NCI-H128 (cell line): ENCODE results near the gene MED15.
"Not testable (repeated sequence)": the region's sequence is repeated elsewhere in the genome, so short reads cannot be mapped to it uniquely, and the experiment has no call there.

Experiments used
- DNase-seq: peaks from one replicate; lab custom pipeline; 2025; ENCODE audit not compliant: unreplicated experiment; lab: John Stamatoyannopoulos, UW

MED15 gene

DNA sequence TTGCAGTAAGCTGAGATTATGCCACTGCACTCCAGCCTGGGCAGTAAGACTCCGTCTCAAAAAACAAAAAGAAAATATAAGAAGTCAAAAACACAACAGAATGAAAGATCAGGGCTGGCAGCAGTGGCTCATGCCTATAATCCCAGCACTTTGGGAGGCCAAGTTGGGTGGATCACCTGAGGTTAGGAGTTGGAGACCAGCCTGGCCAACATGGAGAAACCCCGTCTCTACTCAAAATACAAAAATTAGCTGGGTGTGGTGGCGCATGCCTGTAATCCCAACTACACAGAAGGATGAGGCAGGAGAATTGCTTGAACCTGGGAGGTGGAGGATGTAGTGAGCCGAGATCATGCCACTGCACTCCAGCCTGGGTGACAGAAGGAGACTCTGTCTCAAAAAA, 87.1 kb downstream of the MED15 start:
- not testable (repeated sequence) for DNase-seq

DNA sequence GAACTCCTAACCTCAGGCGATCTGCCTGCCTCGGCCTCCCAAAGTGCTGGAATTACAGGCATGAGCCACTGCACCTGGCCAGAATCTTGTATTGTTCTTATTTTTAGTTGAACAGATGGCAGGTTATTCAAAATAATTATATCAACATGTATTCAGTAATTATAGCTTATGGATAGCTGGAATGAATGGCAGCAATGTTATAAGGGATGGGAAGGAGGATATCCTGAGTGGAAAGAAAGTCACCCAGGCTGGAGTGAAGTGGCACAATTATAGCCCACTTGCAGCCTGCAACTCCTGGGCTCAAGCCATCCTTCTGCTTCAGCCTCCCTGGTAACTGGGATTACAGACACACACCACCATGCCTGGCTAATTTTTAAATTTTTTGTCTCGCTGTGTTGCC, 88.1 kb downstream of the MED15 start:
- DNase-seq: no peak

DNA sequence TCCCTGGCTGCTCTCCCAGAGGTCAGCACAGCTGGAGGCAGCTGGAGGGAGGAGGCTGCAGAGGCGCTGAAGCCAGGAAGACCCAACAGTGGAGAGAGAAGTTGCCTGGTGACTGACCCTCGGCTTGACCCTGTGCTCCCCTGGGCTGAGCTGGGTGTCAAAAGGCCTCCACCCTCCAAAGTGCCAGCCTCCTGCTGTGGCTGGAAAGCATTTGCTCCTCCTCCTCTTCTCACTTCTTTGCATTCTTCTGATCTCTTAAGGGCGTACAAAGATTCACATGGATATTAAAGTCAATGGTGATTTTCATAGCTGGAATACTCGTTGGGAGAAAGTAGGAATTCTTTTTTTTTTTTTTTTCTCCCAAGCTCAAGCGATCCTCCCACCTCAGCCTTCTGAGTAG, 91.7 kb downstream of the MED15 start:
- no peak for DNase-seq

DNA sequence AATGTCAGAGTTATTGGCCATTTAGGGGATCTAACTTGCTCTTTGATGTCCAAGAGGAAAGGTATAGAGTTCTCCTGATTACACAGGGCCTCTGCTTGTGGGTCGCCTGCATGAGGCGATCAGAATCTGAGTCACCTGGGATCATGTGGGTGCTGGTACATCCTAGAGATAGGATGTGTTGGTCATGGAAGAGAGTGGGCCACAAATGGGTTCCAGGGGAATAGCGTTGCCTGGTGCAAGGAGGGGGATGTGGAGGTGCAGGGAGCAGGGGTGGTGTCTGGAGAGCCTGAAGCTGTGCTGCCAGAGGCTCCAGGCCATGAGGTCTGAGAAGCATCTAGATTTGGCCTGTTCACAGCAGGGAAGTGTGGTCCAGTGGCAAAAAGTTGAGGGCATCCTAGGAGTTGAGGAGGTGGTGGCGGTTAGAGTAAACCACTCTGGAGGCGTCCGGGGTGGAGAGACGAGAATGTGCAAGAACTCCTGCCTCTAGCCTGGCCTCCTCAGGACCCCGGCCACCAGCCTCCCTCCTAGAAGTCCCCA, 92.8 kb downstream of the MED15 start:
- no peak for DNase-seq

DNA sequence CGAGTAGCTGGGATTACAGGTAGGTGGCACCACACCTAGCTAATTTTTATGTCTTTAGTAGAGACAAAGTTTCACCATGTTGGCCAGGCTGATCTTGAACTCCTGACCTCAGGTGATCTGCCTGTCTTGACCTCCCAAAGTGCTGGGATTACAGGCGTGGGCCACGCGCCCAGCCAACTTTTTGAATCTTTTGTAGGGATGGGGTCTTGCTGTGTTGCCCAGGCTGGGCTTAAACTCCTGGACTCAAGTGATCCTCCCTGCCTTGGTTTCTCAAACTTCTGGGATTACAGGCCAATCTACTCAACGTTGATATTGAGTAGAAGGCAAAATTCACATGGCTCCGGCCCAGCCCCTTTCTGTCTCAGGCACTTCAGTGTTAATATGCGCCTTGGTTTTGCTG, 93.9 kb downstream of the MED15 start:
- no peak for DNase-seq

DNA sequence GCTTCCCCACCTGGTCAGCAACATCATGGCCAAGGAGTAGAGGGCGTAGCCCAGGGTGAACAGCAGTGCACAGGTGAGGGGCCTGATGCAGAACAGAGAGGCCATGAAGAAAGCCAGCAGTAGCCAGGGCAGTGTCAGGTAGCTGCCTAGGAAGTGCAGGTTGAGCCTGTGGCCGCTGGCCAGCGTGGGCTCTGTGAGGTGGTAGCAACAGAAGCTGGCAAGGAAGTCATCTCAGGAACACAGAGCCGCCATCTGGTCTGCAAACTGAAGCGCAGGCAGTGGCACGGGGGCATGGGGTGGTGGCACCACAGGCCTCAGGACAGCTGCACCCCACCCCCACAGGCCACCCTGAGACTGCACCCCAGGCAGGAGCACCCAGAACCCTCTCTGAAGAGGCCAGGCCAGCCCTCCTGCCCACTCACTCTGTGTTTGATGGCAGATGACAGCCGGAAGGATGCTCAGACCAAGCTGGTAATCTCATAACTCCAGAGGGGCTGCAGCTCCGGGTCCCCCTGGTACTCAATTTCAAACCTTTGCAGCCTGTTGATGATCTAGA, 95.3 kb downstream of the MED15 start:
- no peak for DNase-seq

- no peak for DNase-seq
Measured at GRCh38 chr22:20604092-20604747, 96.8 kb downstream of the MED15 start.

DNA sequence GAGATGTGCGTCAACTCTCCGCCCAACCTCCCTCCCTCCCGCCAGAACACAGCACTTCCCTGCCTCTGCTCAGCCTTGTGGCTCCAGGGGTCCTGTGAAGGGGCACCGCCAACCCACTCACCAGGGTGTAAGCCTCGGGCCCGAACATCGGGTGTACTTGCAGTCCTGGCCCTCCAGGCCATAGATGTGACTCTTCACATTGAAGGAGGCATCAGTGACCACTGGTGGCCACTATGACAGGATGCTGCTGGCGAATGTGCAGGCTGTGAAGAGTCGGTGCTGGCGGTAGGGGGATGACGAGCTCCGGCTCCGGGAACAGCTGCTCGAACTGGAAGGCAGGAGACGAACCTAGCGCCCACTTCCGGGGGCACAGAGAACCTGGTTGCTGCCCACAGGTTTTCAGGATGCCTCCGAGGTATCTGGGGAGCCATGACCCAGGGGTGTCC, 97.4 kb downstream of the MED15 start:
- DNase-seq: no peak

- DNase-seq: no peak
Measured at GRCh38 chr22:20605328-20605727, 97.9 kb downstream of the MED15 start.

- peak; percentile 12 for DNase-seq
Measured at GRCh38 chr22:20606041-20606783, 98.8 kb downstream of the MED15 start.

DNA sequence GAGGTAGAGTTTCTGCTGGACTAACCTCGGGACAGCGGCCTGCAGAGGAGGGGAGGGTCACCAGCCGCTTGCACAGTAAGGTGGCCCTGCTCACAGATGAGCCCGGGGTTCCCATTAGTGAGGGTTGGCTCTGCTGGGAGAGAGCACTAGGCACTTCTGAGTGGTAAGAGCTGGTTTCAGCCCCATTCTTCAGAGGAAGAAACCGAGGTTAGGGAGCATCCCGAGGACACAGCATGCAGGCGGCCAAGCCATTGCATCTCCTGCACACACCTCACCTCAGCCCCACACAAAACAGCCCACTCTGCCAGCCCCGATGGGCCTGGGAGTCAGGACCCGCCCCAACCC, 99.3 kb downstream of the MED15 start:
- no peak for DNase-seq

DNA sequence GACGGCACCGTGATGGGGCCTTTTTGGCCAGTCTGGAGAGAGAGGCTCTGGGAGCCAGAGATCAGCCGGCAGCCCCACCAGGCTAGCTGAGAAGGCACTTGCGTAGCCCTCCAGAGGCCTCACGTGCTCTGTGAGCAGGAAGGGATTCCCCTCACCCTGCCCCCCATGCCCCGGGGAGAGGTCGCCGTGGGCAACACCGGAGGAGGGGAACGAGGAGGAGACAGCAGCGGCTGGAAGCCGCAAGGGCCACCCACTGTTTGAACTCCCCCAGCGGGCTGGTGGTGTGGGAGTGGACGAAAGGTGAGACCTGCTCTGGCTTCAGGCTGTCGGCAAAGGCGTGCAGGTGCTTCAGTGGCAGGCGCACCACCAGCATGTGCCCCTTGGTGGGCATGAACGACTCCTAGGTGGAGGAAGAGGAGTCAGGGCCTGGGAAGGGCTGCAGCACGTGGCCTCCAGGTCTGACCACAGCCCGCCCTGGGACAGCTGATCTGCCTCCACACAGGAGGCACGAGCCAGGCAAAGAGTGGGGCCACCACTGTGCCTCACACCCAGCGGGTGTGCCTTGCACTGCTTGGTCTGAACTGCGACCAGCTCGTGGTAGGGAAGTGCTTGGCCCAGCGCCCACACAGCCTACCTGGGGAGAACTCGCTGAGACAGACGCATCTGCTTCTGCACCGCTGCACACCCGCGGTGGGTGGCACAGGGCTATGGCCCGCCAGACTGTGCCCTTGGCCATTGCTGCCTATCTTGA, 99.9 kb downstream of the MED15 start:
- no peak for DNase-seq

- no peak for DNase-seq
Measured at GRCh38 chr22:20610243-20610686, 102.9 kb downstream of the MED15 start.

GRCh38 chr22:20610757-20611156, 103.3 kb downstream of the MED15 start:
- DNase-seq: no peak

DNA sequence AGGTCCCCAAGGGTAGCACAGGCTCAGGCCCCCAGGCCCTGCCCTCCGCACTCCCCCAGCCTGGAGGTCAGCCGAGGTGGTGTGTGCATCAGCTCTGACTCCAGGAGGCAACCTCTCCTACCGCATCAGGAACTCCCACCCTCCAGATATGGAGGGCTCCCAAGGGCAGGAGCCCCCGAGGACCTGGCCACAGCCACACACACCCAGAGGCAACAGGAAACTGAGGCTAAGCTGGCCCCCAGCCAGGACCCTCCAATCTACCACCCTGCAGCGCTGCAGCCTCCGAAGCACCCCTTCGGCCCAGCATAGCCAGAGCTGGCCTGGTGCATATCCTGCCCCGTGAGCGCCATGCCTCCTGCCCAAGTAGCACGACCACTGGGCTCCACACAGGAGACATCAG, 104.0 kb downstream of the MED15 start:
- no peak for DNase-seq

DNA sequence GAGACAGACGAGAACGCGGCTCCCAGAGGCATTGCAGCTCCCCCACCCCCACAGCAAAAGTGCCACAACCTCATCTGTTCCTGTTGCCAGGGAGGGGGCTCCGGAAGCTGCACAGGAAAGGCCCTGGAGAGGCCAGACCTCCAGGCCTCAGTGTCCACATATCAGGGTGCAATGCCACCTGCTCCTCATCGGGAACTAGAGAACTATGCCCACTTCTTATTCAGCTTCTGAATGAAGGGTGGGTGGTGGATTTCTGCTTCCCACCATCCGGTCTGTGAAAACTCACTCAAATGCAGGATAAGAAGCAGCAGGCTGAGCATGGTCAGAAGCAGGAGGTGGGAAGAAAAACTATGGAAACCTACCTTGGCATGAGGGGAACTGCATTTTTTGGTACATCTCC, 105.9 kb downstream of the MED15 start:
- DNase-seq: no peak

DNA sequence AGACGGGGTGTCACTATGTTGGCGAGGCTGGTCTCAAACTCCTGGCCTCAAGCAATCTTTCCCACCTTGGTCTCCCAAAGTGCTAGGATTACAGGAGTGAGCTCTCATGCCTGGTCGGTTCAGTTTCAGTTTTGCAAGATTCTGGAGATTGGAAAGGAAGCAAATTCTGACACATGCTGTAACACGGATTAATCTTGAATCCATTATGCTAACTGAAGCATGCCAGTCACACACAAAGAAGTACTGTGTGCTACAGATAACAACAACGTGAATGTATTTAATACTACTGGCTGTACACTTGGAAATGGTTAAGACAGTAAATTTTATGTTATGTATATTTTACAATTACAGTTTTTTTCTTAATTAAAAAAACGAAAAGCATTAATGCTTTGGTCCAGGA, 107.6 kb downstream of the MED15 start:
- no peak for DNase-seq

DNA sequence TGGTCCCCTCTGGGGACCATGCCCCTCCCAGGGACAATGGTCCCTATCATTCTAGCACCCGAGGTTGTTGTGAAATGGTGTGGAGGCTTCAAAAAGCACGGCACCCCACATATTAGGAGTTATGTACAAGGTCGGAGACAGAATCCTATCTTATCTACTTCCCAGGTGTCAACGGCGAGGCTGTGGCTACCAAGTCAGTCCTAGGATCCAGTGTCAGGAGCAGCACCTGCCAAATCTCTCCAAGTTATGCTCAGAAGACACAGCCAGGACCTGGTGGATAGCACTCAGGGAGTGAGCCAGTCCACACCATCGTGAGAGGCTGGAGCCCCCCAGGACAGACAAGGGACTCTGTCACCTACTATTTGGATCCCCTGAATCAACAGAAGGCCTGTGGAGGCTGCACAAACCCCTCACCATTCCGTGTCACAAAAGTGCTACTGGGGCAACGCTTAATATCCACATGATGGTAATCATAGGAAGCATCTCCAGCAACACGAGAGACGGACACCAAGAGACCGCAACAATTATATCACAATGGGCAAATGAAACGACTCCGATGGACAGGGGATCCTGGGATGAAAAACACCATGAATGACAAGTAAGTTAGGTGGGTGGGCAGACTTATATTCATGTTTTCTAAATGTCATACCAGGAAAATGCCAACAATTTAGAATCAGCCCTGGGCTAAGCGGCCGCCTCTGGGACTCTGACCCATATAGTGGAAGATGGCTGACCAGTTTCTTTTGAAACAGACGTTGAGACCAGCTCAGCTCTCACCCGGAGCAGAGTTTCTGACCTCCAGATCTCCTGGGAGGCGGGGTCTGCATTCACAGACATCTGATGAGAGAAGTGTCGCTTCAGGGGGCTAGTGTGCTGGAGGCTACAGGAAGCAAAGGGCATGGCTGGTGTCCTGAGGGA, 108.4 kb downstream of the MED15 start:
- DNase-seq: no peak

- no peak for DNase-seq
Measured at GRCh38 chr22:20616451-20617043, 109.1 kb downstream of the MED15 start.

DNA sequence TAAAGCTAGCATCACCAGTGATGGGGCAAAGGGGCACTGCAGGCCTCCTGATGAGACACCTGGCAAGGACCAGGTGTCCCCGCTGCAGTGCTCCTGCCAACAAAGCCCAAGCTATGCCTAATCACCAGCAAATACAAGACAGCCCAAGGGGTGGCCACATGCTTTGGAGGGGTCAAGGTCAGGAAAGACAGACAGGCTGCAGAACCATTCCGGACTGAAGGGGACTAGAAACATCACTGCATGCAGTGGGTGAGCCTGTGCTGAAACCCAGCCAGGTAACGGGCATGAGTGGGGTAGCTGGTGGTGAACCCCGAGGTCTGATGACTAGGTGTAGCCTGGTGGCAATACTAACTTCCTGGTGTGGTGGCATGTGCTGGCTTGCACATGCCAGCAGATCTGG, 111.1 kb downstream of the MED15 start:
- no peak for DNase-seq
